HG02885 (cell line): ENCODE results near the gene PIAS1.
"Not testable (repeated sequence)": the region's sequence is repeated elsewhere in the genome, so short reads cannot be mapped to it uniquely, and the experiment has no call there.

ENCODE experiments used
- ATAC-seq: cut with Tn5 transposase; IDR thresholded peaks from one replicate; pipeline ENCODE4 v1.9.1; 2021; ENCODE audit warnings: mild to moderate bottlenecking; ENCODE audit not compliant: unreplicated experiment, poor library complexity

Gene PIAS1

GRCh38 chr15:68172037-68172436 is 117.9 kb downstream of the PIAS1 start:
- not testable (repeated sequence) for ATAC-seq

GRCh38 chr15:68173119-68173518 is 119.0 kb downstream of the PIAS1 start:
- no peak for ATAC-seq

- ATAC-seq, result no peak
Measured at GRCh38 chr15:68175526-68175925, 121.4 kb downstream of the PIAS1 start.

GRCh38 chr15:68176601-68177000 is 122.5 kb downstream of the PIAS1 start:
- no peak for ATAC-seq

- no peak for ATAC-seq
Measured at GRCh38 chr15:68177742-68178141, 123.6 kb downstream of the PIAS1 start.

- no peak for ATAC-seq
Measured at GRCh38 chr15:68183616-68184315, 129.7 kb downstream of the PIAS1 start.

GRCh38 chr15:68184616-68185480 is 130.7 kb downstream of the PIAS1 start:
- no peak for ATAC-seq

GRCh38 chr15:68186671-68187397 is 132.7 kb downstream of the PIAS1 start:
- ATAC-seq, result no peak

- no peak for ATAC-seq
Measured at GRCh38 chr15:68187559-68187958, 133.4 kb downstream of the PIAS1 start.

- ATAC-seq, result no peak
Measured at GRCh38 chr15:68188647-68189046, 134.5 kb downstream of the PIAS1 start.

- ATAC-seq, result no peak
Measured at GRCh38 chr15:68190048-68190447, 135.9 kb downstream of the PIAS1 start.

- ATAC-seq, result no peak
Measured at GRCh38 chr15:68191555-68191954, 137.4 kb downstream of the PIAS1 start.

- ATAC-seq, result no peak
Measured at GRCh38 chr15:68192117-68192516, 138.0 kb downstream of the PIAS1 start.

- ATAC-seq, result no peak
Measured at GRCh38 chr15:68192804-68193486, 138.8 kb downstream of the PIAS1 start.

- ATAC-seq, result no peak
Measured at GRCh38 chr15:68195336-68196112, 141.4 kb downstream of the PIAS1 start.

- no peak for ATAC-seq
Measured at GRCh38 chr15:68196445-68197169, 142.5 kb downstream of the PIAS1 start.

- ATAC-seq, result no peak
Measured at GRCh38 chr15:68197170-68197492, 143.0 kb downstream of the PIAS1 start.

- no peak for ATAC-seq
Measured at GRCh38 chr15:68197661-68198437, 143.7 kb downstream of the PIAS1 start.
